Karpas-422 (cell line): ENCODE measurements around the gene POLR3F. TPM values are rescaled to one million over a fixed set of nuclear protein-coding genes. Genes with fewer than 3 reads are reported as not detected.
A peak's percentile ranks its signal among the peaks of the same experiment; 100 is the strongest.

Experiments used
- DNase-seq: peaks from one replicate; pipeline ENCODE4 v3.0.0-alpha.2; 2015
- H2AFZ ChIP-seq: fragments of 200-600 bp; sonication (generic); 2 replicates; pipeline ENCODE4 v1.6.1; 2014; ENCODE audit warnings: antibody characterized with exemption, low read length, mixed read lengths
- H3K27ac ChIP-seq: fragments of 200-600 bp; sonication (generic); 2 replicates; pipeline ENCODE4 v1.5.1; 2014; ENCODE audit warnings: mild to moderate bottlenecking, low read length, moderate library complexity
- H3K27me3 ChIP-seq: fragments of 200-600 bp; sonication (generic); 2 replicates; pipeline ENCODE4 v1.6.1; 2014; ENCODE audit warnings: low read length, mixed read lengths
- H3K36me3 ChIP-seq: fragments of 200-600 bp; sonication (generic); 2 replicates; pipeline ENCODE4 v1.6.1; 2014; ENCODE audit warnings: low read length, mixed read lengths; ENCODE audit not compliant: insufficient read depth
- H3K4me1 ChIP-seq: fragments of 200-600 bp; sonication (generic); 2 replicates; pipeline ENCODE4 v1.6.1; 2014; ENCODE audit warnings: mild to moderate bottlenecking, low read length, mixed read lengths
- H3K4me2 ChIP-seq: fragments of 200-600 bp; sonication (generic); 2 replicates; pipeline ENCODE4 v1.6.1; 2014; ENCODE audit warnings: low read length, low read depth, mild to moderate bottlenecking; ENCODE audit not compliant: poor library complexity, severe bottlenecking
- H3K4me3 ChIP-seq: fragments of 200-600 bp; sonication (generic); 2 replicates; pipeline ENCODE4 v1.5.1; 2014; ENCODE audit warnings: mild to moderate bottlenecking, antibody characterized with exemption, low read length, mixed read lengths
- H3K79me2 ChIP-seq: fragments of 200-600 bp; sonication (generic); 2 replicates; pipeline ENCODE4 v1.6.1; 2014; ENCODE audit warnings: mild to moderate bottlenecking, low read length, mixed read lengths
- H3K9ac ChIP-seq: fragments of 200-600 bp; sonication (generic); 2 replicates; pipeline ENCODE4 v1.6.0; 2014; ENCODE audit warnings: low read length
- H3K9me2 ChIP-seq: fragments of 200-600 bp; sonication (generic), shearing (Covaris generic); replicated peaks from 2 replicates; pipeline ENCODE4 v1.6.0; 2014; ENCODE audit warnings: mild to moderate bottlenecking, low read length, moderate library complexity; ENCODE audit not compliant: insufficient read depth
- H3K9me3 ChIP-seq: fragments of 300-700, 200-600 bp; sonication (generic); 2 replicates; pipeline ENCODE4 v1.6.1; 2014; ENCODE audit warnings: low read length, mixed read lengths
- H4K20me1 ChIP-seq: fragments of 200-600 bp; sonication (generic); 2 replicates; pipeline ENCODE4 v1.6.1; 2014; ENCODE audit warnings: mild to moderate bottlenecking, antibody characterized with exemption, low read length, low read depth; ENCODE audit not compliant: insufficient read depth
- total RNA-seq: library from RNA; depleted of rRNA; stranded (reverse); fragments of >200 nt; shearing (Covaris generic); gene quantifications from 2 replicates; pipeline ENCODE4 v1.2.3, GENCODE V29; 2014; ENCODE audit warnings: low replicate concordance; rRNA removed

Gene POLR3F
- total RNA-seq = 22.0 and 31.7 TPM in 2 replicates

- H3K4me1 ChIP-seq = peaks cover 23% of the 10 kb centered on the region
- no peaks in the 10 kb centered on the region for H4K20me1 ChIP-seq
- H3K9me3 ChIP-seq = no peaks in the 10 kb centered on the region
- DNase-seq = peak; percentile 97
- H3K27me3 ChIP-seq = no peaks in the 10 kb centered on the region
- H3K4me2 ChIP-seq = peak within 1 kb of the TSS; percentile 91
- peaks cover 39% of the 10 kb centered on the region for H3K79me2 ChIP-seq
- no peaks in the 10 kb centered on the region for H3K9me2 ChIP-seq
- H3K36me3 ChIP-seq = no peaks in the 10 kb centered on the region; the same call in 1 of the 2 replicates
- H2AFZ ChIP-seq = peak within 1 kb of the TSS; percentile 54; the same call in 1 of the 2 replicates
- peak within 1 kb of the TSS; percentile 93 for H3K4me3 ChIP-seq
- peak within 1 kb of the TSS; percentile 56; the same call in 1 of the 2 replicates for H3K27ac ChIP-seq
- peak within 1 kb of the TSS; percentile 87 for H3K9ac ChIP-seq
These were observed at the start of gene POLR3F, which contains the start of gene DZANK1 for GRCh38 chr20:18466894-18467730. TSS of gene POLR3F (plus strand) at chr20:18467390. CDS start at chr20:18467507, 117 bp downstream. TSS of gene DZANK1 (minus strand) at chr20:18467030. CDS start at chr20:18465358, 1,672 bp downstream.

- no peak overlapping the region for H2AFZ ChIP-seq
- H3K4me3 ChIP-seq = no peak overlapping the region
- H3K9ac ChIP-seq = no peak overlapping the region
- H3K36me3 ChIP-seq = no peaks in the 10 kb centered on the region
- H3K79me2 ChIP-seq = no peaks in the 10 kb centered on the region
- no peaks in the 10 kb centered on the region for H3K9me2 ChIP-seq
- no peaks in the 10 kb centered on the region for H3K27me3 ChIP-seq
- no peak overlapping the region for H3K27ac ChIP-seq
- no peaks in the 10 kb centered on the region for H3K9me3 ChIP-seq
- H3K4me1 ChIP-seq = no peaks in the 10 kb centered on the region
- H4K20me1 ChIP-seq = no peaks in the 10 kb centered on the region
- no peak overlapping the region for H3K4me2 ChIP-seq
- no peak for DNase-seq
These were observed 45.6 kb upstream of the POLR3F start for GRCh38 chr20:18421608-18422007.

GRCh38 chr20:18427214-18427613 lies 40.0 kb upstream of the POLR3F start:
- no peak overlapping the region for H3K9ac ChIP-seq
- H3K4me1 ChIP-seq = no peaks in the 10 kb centered on the region
- H3K79me2 ChIP-seq = no peaks in the 10 kb centered on the region
- H3K9me2 ChIP-seq = no peaks in the 10 kb centered on the region
- no peaks in the 10 kb centered on the region for H3K27me3 ChIP-seq
- no peak for DNase-seq
- no peaks in the 10 kb centered on the region for H3K36me3 ChIP-seq
- no peak overlapping the region for H3K4me3 ChIP-seq
- no peak overlapping the region for H3K4me2 ChIP-seq
- H3K27ac ChIP-seq = no peak overlapping the region
- H2AFZ ChIP-seq = no peak overlapping the region
- no peaks in the 10 kb centered on the region for H3K9me3 ChIP-seq
- no peaks in the 10 kb centered on the region for H4K20me1 ChIP-seq

GRCh38 chr20:18428490-18429173 lies 38.6 kb upstream of the POLR3F start:
- Histone ChIP-seq H3K27ac (no peak overlapping the region), H3K9me3 (no peaks in the 10 kb centered on the region), H3K9me2 (no peaks in the 10 kb centered on the region), H4K20me1 (no peaks in the 10 kb centered on the region), H3K4me1 (no peaks in the 10 kb centered on the region), H3K4me3 (no peak overlapping the region), H3K27me3 (no peaks in the 10 kb centered on the region), H3K79me2 (no peaks in the 10 kb centered on the region), H3K4me2 (no peak overlapping the region), H2AFZ (no peak overlapping the region), H3K9ac (no peak overlapping the region), H3K36me3 (no peaks in the 10 kb centered on the region)
- no peak for DNase-seq

GRCh38 chr20:18430172-18430826 lies 36.9 kb upstream of the POLR3F start:
- H3K9ac ChIP-seq = no peak overlapping the region
- no peaks in the 10 kb centered on the region for H3K9me2 ChIP-seq
- no peak overlapping the region for H3K4me2 ChIP-seq
- no peak overlapping the region for H2AFZ ChIP-seq
- H3K79me2 ChIP-seq = no peaks in the 10 kb centered on the region
- DNase-seq = peak; percentile 16
- no peaks in the 10 kb centered on the region for H3K36me3 ChIP-seq
- H3K9me3 ChIP-seq = no peaks in the 10 kb centered on the region
- H3K27ac ChIP-seq = no peak overlapping the region
- H4K20me1 ChIP-seq = no peaks in the 10 kb centered on the region
- no peaks in the 10 kb centered on the region for H3K4me1 ChIP-seq
- no peaks in the 10 kb centered on the region for H3K27me3 ChIP-seq
- no peak overlapping the region for H3K4me3 ChIP-seq

- H3K4me1 ChIP-seq = no peaks in the 10 kb centered on the region
- H3K9me3 ChIP-seq = no peaks in the 10 kb centered on the region
- H4K20me1 ChIP-seq = no peaks in the 10 kb centered on the region
- H3K4me3 ChIP-seq = no peak overlapping the region
- no peak for DNase-seq
- H3K4me2 ChIP-seq = no peak overlapping the region
- no peak overlapping the region for H3K27ac ChIP-seq
- H3K79me2 ChIP-seq = no peaks in the 10 kb centered on the region
- H3K9ac ChIP-seq = no peak overlapping the region
- H3K27me3 ChIP-seq = no peaks in the 10 kb centered on the region
- no peaks in the 10 kb centered on the region for H3K36me3 ChIP-seq
- H3K9me2 ChIP-seq = no peaks in the 10 kb centered on the region
- no peak overlapping the region for H2AFZ ChIP-seq
These were observed 36.0 kb upstream of the POLR3F start for GRCh38 chr20:18431206-18431605.

- H4K20me1 ChIP-seq = no peaks in the 10 kb centered on the region
- DNase-seq = no peak
- no peaks in the 10 kb centered on the region for H3K27me3 ChIP-seq
- H3K4me2 ChIP-seq = no peak overlapping the region
- H3K9ac ChIP-seq = no peak overlapping the region
- no peaks in the 10 kb centered on the region for H3K4me1 ChIP-seq
- no peak overlapping the region for H3K4me3 ChIP-seq
- no peaks in the 10 kb centered on the region for H3K9me3 ChIP-seq
- no peaks in the 10 kb centered on the region for H3K79me2 ChIP-seq
- H2AFZ ChIP-seq = no peak overlapping the region
- H3K36me3 ChIP-seq = no peaks in the 10 kb centered on the region
- H3K9me2 ChIP-seq = no peaks in the 10 kb centered on the region
- no peak overlapping the region for H3K27ac ChIP-seq
These were observed 30.3 kb upstream of the POLR3F start for GRCh38 chr20:18436847-18437246.

GRCh38 chr20:18440403-18440802 lies 26.8 kb upstream of the POLR3F start:
- Histone ChIP-seq H2AFZ (no peak overlapping the region), H4K20me1 (no peaks in the 10 kb centered on the region)

More at GRCh38 chr20:18440403-18440802, 26.8 kb upstream of the POLR3F start:
- no peak for DNase-seq
- H3K9me2 ChIP-seq = no peaks in the 10 kb centered on the region
- no peak overlapping the region for H3K4me2 ChIP-seq
- H3K9ac ChIP-seq = no peak overlapping the region
- no peaks in the 10 kb centered on the region for H3K27me3 ChIP-seq
- no peak overlapping the region for H3K4me3 ChIP-seq
- no peaks in the 10 kb centered on the region for H3K36me3 ChIP-seq
- H3K4me1 ChIP-seq = no peaks in the 10 kb centered on the region
- no peaks in the 10 kb centered on the region for H3K79me2 ChIP-seq
- H3K27ac ChIP-seq = no peak overlapping the region
- no peaks in the 10 kb centered on the region for H3K9me3 ChIP-seq
